SK-N-MC (cell line): ENCODE results near the gene TMEM132E.
A peak's percentile ranks its signal among the peaks of the same experiment; 100 is the strongest.

Experiments used
- DNase-seq: peaks from one replicate; pipeline ENCODE4 v3.0.0-alpha.2; 2011; ENCODE audit warnings: low read depth, low spot score
- H3K27ac ChIP-seq: fragments of 200-600 bp; sonication (generic); 2 replicates; pipeline ENCODE4 v1.5.1; 2016; ENCODE audit warnings: mixed run types
- H3K36me3 ChIP-seq: fragments of 200-600 bp; sonication (generic); 2 replicates; pipeline ENCODE4 v1.6.1; 2017; ENCODE audit warnings: antibody characterized with exemption, low read length, mixed read lengths; ENCODE audit not compliant: insufficient read depth
- H3K4me3 ChIP-seq: fragments of 200-600 bp; sonication (generic); 2 replicates; pipeline ENCODE4 v1.5.1; 2016
- H3K9ac ChIP-seq: fragments of 200-600 bp; sonication (generic); 2 replicates; pipeline ENCODE4 v1.8.0; 2017; ENCODE audit warnings: mixed run types, mixed read lengths; ENCODE audit not compliant: insufficient read length
- H3K9me3 ChIP-seq: fragments of 200-600 bp; sonication (generic); 2 replicates; pipeline ENCODE4 v1.6.1; 2017; ENCODE audit warnings: low read depth, mild to moderate bottlenecking, antibody characterized with exemption, low read length, moderate library complexity, mixed read lengths
- EZH2 ChIP-seq: fragments of 200-600 bp; sonication (generic); IDR thresholded peaks from one replicate; pipeline ENCODE4 v1.6.1; 2017; ENCODE audit warnings: antibody characterized with exemption
- FOXP2 ChIP-seq: optimal IDR thresholded peaks from 2 replicates; pipeline ENCODE3; 2011; ENCODE audit warnings: mild to moderate bottlenecking, moderate library complexity; ENCODE audit not compliant: insufficient read depth; ENCODE audit errors: extremely low read length, control extremely low read depth
- POLR2AphosphoS5 ChIP-seq: IDR thresholded peaks from 2 replicates; pipeline ENCODE4 v1.6.1; 2012; ENCODE audit warnings: mild to moderate bottlenecking, low read depth, low read length, borderline replicate concordance

Gene TMEM132E

DNA sequence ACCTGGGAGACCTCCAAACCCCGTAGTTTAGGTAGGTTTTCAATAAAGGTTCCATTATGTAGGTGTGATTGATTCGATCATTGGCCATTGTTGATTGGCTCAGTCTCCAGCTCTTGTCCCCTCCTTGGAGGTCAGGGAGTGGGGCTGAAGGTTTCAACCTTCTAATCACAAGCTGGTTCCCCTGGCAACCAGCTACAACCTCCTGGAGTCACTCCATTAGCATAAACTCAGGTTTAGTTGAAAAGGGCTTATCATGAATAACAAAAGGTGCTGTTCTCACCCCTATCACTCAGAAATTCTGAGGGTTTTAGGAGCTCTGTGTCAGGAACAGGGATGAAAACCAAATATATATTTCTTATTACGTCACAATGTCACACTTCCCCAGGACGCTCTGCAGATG is 28.5 kb downstream of the TMEM132E start:
- no peak overlapping the region for H3K9ac ChIP-seq
- DNase-seq, result no peak
- no peak overlapping the region for H3K4me3 ChIP-seq
- TF ChIP-seq POLR2AphosphoS5, result no peak
- no peaks in the 10 kb centered on the region for H3K9me3 ChIP-seq
- no peaks in the 10 kb centered on the region for H3K36me3 ChIP-seq
- H3K27ac ChIP-seq, result no peak overlapping the region

DNA sequence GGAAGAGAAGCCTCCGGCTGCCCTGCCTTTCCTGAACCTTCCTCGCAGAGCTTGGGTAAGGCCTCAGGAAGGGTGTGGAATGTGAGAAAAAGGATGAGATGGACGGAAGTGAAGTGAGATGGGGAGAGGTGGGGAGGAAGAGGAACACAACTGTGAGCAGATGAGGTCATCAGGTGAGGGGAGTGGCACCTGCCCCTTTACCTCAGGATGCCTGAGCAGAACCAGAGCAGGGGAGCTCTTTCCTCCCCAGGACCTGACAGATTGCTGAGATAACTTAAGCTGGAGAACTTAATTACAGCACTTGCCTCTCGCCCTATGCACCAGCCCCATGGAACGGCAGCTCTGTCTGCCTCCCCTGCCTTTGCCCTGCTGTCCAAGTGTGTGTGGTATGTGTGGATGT is 29.8 kb downstream of the TMEM132E start:
- Histone ChIP-seq H3K9me3 (no peaks in the 10 kb centered on the region), H3K36me3 (no peaks in the 10 kb centered on the region), H3K4me3 (no peak overlapping the region), H3K27ac (no peak overlapping the region), H3K9ac (no peak overlapping the region)
- TF ChIP-seq POLR2AphosphoS5 (no peak), EZH2 (no peak), FOXP2 (no peak)
- no peak for DNase-seq

DNA sequence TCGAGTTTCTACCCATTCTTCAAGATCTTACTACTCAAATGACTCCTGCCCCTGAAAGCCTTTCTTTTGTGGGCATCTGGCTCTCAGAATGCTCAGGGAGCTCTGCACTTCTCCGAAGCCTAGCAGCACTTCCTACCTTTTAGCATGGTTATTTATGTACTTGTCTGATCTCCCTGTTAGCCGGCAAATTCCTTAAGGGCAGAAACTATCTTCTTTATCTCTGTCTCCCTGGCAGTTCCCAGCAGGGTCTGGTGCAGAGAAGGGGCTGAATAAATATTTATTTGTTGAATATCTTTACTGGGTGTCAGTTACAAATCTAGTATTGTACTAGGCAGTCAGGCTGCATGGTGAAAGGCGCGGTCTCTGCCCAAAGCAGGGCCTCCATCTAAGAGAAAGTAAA is 30.7 kb downstream of the TMEM132E start:
- TF ChIP-seq FOXP2 (no peak), POLR2AphosphoS5 (no peak)
- Histone ChIP-seq H3K9me3 (no peaks in the 10 kb centered on the region), H3K9ac (no peak overlapping the region), H3K4me3 (no peak overlapping the region), H3K27ac (no peak overlapping the region), H3K36me3 (no peaks in the 10 kb centered on the region)
- no peak for DNase-seq

- no peaks in the 10 kb centered on the region for H3K9me3 ChIP-seq
- DNase-seq, result no peak
- H3K4me3 ChIP-seq, result no peak overlapping the region
- TF ChIP-seq EZH2, result no peak
- no peak for TF ChIP-seq POLR2AphosphoS5
- no peak overlapping the region for H3K9ac ChIP-seq
- H3K27ac ChIP-seq, result no peak overlapping the region
- no peaks in the 10 kb centered on the region for H3K36me3 ChIP-seq
These were observed 31.1 kb downstream of the TMEM132E start for GRCh38 chr17:34610506-34610905.

GRCh38 chr17:34613064-34614019 is 34.0 kb downstream of the TMEM132E start:
- DNase-seq, result no peak
- Histone ChIP-seq H3K27ac (no peak overlapping the region), H3K9ac (no peak overlapping the region), H3K4me3 (no peak overlapping the region), H3K9me3 (no peaks in the 10 kb centered on the region), H3K36me3 (no peaks in the 10 kb centered on the region)
- TF ChIP-seq EZH2 (no peak), POLR2AphosphoS5 (no peak), FOXP2 (no peak)

DNA sequence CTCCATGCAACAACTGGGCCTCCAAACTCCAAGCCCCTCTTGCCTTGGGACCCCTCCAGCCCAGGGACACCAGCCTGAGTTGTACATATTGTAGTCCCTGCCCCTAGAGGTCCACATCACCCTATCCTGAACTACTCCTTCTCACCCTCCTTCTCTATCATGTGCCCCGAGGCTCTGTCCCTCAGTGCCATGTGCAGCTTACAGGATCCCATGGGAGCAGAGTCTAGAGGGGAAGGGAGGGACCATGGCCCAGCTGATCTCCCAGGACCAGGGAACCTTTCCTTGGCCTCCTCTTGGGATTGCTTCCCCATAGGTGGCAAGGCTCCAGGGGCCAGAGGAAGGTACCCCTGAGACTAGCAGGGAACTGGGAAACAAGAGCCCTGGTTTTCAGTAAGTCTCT is 35.3 kb downstream of the TMEM132E start:
- no peak overlapping the region for H3K4me3 ChIP-seq
- DNase-seq, result no peak
- no peaks in the 10 kb centered on the region for H3K36me3 ChIP-seq
- H3K9ac ChIP-seq, result no peak overlapping the region
- no peak overlapping the region for H3K27ac ChIP-seq
- H3K9me3 ChIP-seq, result no peaks in the 10 kb centered on the region
- TF ChIP-seq EZH2 (no peak), POLR2AphosphoS5 (no peak), FOXP2 (no peak)

GRCh38 chr17:34615326-34615725 is 35.9 kb downstream of the TMEM132E start:
- Histone ChIP-seq H3K4me3 (no peak overlapping the region; the same call in 1 of the 2 replicates), H3K9ac (no peak overlapping the region), H3K9me3 (no peaks in the 10 kb centered on the region), H3K27ac (no peak overlapping the region), H3K36me3 (no peaks in the 10 kb centered on the region)
- TF ChIP-seq EZH2 (no peak), POLR2AphosphoS5 (no peak), FOXP2 (no peak)
- DNase-seq, result no peak

- peak; percentile 35 for DNase-seq
- Histone ChIP-seq H3K9ac (no peak overlapping the region), H3K4me3 (peak overlapping the region; percentile 55), H3K9me3 (no peaks in the 10 kb centered on the region), H3K27ac (no peak overlapping the region), H3K36me3 (no peaks in the 10 kb centered on the region)
- TF ChIP-seq FOXP2, result peak; percentile 96
- TF ChIP-seq EZH2, result no peak
- TF ChIP-seq POLR2AphosphoS5, result no peak
These were observed 36.8 kb downstream of the TMEM132E start for GRCh38 chr17:34616148-34616547.

GRCh38 chr17:34617398-34617797 is 38.0 kb downstream of the TMEM132E start:
- Histone ChIP-seq H3K9me3 (no peaks in the 10 kb centered on the region), H3K4me3 (no peak overlapping the region), H3K9ac (no peak overlapping the region), H3K36me3 (no peaks in the 10 kb centered on the region), H3K27ac (no peak overlapping the region)
- no peak for DNase-seq
- TF ChIP-seq FOXP2, result no peak
- no peak for TF ChIP-seq EZH2
- no peak for TF ChIP-seq POLR2AphosphoS5
